Esophagus squamous epithelium (tissue), 5 donors: ENCODE measurements around the gene SLC2A13. TPM values are rescaled to one million over a fixed set of nuclear protein-coding genes. Genes with fewer than 3 reads are reported as not detected.

Source experiments
- DNase-seq: peaks from one replicate; lab custom pipeline; 2025; lab: John Stamatoyannopoulos, UW
- H3K27ac ChIP-seq, 4 donors: fragments of 200-600 bp; sonication (generic); one replicate each; pipeline ENCODE4 v1.5.1; 2016 to 2019; ENCODE audit warnings: mild to moderate bottlenecking in 1 of 4
- H3K27me3 ChIP-seq, 4 donors: fragments of 200-600 bp; sonication (generic); 1 replicate in 3 of 4; 2 replicates in 1 of 4; pipeline versions ENCODE4 v1.5.1 to v1.6.0; 2017 to 2021; ENCODE audit warnings: antibody characterized with exemption in 1 of 4
- H3K36me3 ChIP-seq, 3 donors: fragments of 200-600 bp; sonication (generic); one replicate each; pipeline ENCODE4 v1.5.1; 2016 to 2019
- H3K4me1 ChIP-seq, 3 donors: fragments of 200-600 bp; sonication (generic); one replicate each; pipeline ENCODE4 v1.5.1; 2017 to 2019
- H3K4me3 ChIP-seq, 4 donors: fragments of 200-600 bp; sonication (generic); 1 replicate in 3 of 4; 2 replicates in 1 of 4; pipeline ENCODE4 v1.5.1; 2016 to 2019; ENCODE audit warnings: mild to moderate bottlenecking in 2 of 4, moderate library complexity in 1 of 4
- H3K9me3 ChIP-seq, 3 donors: fragments of 200-600 bp; sonication (generic); one replicate each; pipeline ENCODE4 v1.5.1; 2016 to 2019
- POLR2A ChIP-seq, 4 donors: fragments of 450-650 bp; IDR thresholded peaks; one replicate each; pipeline ENCODE4 v1.6.1; 2017; ENCODE audit warnings: antibody characterized with exemption in 4 of 4, mild to moderate bottlenecking in 4 of 4, moderate library complexity in 3 of 4
- WGBS, 2 donors: methylation state at CpG; one replicate each; pipeline ENCODE4 v1.1.5; 2018; 5-methylcytosine and 5-hydroxymethylcytosine counted together
- intact Hi-C: fragments of 100-400 bp; cut with DNase I; formaldehyde crosslinking; loops from one replicate; pipeline ENCODE4 v1.15.0; 2022
- total RNA-seq, 4 donors: library from RNA; depleted of rRNA; stranded (reverse); fragments of >200 nt; gene quantifications; one replicate each; pipeline ENCODE4 v1.1.0, GENCODE V29; 2016
- TF ChIP-seq, protein P1 (sequence below), 6 experiments: fragments of 450-650 bp in 4 of 6; fragments of 200-600 bp in 2 of 6; sonication (generic) in 2 of 6; IDR thresholded peaks; one replicate each; pipeline ENCODE4 v1.5.1; 2016 to 2019; ENCODE audit warnings: antibody characterized with exemption in 6 of 6, mild to moderate bottlenecking in 4 of 6, moderate library complexity in 4 of 6
- donor health status: DM: yes; HTN: yes; CAD: no.

SLC2A13 gene
- total RNA-seq, 4 donors from 2014 or later = 2.6 to 10.5 (median 4.0) TPM

DNA sequence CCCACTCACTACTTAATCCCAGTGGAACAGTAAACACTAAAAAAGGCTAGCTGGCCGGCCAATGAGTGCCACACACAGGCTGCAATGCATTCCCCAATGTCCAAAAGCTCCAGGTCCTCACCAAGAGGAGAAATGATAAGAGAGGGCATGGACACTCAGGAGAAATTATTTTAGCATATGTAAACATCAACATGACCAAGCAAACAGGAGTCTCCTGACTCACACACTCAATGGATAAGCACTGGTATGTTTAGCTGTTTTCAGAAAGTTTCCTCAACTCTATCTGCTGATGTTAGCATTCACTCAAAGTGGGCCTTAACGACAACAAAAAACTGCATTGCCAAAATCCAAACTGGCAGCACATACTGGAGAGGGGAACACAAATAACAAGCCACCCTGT is 105.0 kb downstream of the SLC2A13 start:
- Histone ChIP-seq H3K36me3 (no peaks in the 10 kb centered on the region), H3K4me3 (no peak overlapping the region), H3K4me1 (no peaks in the 10 kb centered on the region), H3K27ac (no peak overlapping the region), H3K27me3 (no peaks in the 10 kb centered on the region), H3K9me3 (peaks cover 0 to 24% (median 12%) of the 10 kb centered on the region in 3 donors)
- no peak for DNase-seq
- WGBS, 2 donors = 81 to 96% methylated on average over 2 of the region's 2 CpGs
- intact Hi-C loops = no loop called here
- TF ChIP-seq POLR2A (IDR thresholded peaks at IDR 0.05) = no peak
- TF ChIP-seq, protein P1, sequence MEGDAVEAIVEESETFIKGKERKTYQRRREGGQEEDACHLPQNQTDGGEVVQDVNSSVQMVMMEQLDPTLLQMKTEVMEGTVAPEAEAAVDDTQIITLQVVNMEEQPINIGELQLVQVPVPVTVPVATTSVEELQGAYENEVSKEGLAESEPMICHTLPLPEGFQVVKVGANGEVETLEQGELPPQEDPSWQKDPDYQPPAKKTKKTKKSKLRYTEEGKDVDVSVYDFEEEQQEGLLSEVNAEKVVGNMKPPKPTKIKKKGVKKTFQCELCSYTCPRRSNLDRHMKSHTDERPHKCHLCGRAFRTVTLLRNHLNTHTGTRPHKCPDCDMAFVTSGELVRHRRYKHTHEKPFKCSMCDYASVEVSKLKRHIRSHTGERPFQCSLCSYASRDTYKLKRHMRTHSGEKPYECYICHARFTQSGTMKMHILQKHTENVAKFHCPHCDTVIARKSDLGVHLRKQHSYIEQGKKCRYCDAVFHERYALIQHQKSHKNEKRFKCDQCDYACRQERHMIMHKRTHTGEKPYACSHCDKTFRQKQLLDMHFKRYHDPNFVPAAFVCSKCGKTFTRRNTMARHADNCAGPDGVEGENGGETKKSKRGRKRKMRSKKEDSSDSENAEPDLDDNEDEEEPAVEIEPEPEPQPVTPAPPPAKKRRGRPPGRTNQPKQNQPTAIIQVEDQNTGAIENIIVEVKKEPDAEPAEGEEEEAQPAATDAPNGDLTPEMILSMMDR (IDR thresholded peaks at IDR 0.05) = no peak

DNA sequence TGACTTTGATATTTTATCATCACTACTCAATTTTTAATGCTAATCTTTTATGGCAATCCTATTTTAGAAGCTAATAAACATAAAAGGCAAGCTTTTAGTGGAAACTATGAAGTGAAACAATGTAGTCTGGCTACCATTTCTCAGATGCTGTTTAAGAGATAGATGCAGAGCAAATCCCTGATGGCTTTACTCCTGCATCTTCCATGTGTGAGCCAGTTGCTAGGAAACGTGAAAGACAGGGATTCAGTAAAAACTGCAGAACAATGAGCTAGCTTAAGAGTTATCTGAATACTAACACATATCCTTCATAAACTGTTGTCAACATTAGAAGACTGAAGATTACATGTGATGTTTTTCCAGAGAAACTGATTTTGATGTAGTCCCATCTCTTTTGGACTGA is 112.6 kb downstream of the SLC2A13 start:
- no peak for TF ChIP-seq POLR2A (IDR thresholded peaks at IDR 0.05)
- TF ChIP-seq, protein P1 (IDR thresholded peaks at IDR 0.05) = no peak
- Histone ChIP-seq H3K27ac (no peak overlapping the region), H3K9me3 (peaks cover 0 to 2% (median 0%) of the 10 kb centered on the region in 3 donors), H3K4me3 (no peak overlapping the region), H3K4me1 (no peaks in the 10 kb centered on the region), H3K36me3 (no peaks in the 10 kb centered on the region), H3K27me3 (no peaks in the 10 kb centered on the region)
- intact Hi-C loops = no loop called here
- WGBS, 2 donors = 57 to 73% methylated on average over 1 of the region's 1 CpG
- DNase-seq = no peak

DNA sequence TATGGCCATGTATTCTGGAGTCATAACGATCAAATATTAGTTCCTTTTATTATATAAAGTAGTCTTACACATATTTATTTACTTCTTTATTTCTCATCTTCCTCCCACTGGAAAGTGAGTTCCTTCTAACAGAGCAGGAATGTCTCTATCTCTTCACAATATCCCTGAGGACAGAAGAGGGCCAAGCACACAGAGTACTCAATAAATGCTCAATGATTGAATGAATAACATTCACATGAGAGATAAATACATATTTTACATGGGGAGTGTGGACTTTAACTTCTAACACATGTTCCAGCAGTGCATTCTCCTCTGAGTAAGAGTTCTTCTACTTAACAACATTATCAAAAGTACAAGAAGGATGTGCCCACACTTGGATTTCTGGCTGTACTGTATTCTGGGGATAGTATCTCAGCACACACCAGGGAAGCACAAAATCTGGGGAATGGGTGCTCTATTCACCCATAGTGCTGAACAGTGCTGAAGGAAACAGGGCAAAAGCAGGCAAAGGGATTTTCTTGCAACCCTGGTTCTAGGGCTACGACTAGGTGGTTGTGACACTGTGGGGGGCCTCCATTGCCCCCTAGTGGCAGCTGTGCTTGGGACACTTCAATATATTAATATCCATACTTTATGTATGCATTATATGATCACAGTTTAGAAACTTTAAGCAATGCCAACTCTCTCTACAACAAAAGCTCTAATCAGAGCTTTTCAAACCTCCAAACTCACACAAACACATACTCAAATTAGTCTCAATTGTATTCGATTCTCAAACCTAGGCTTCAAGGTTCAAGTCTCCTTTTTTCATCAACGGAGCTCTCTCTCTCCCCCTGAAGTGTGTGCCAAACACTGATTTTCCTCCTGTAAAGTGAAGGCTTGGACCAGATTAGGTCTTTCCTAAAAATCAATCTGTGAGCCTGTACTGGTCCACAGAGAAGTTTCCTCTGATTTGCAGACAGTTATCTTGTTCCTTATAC is 115.5 kb downstream of the SLC2A13 start:
- 30 to 79% methylated on average over 4 of the region's 4 CpGs for WGBS, 2 donors
- H3K4me1 ChIP-seq = peaks cover 0 to 6% (median 0%) of the 10 kb centered on the region in 3 donors
- H3K27me3 ChIP-seq = no peaks in the 10 kb centered on the region
- H3K27ac ChIP-seq = no peak overlapping the region
- H3K4me3 ChIP-seq = no peak overlapping the region
- DNase-seq = no peak
- intact Hi-C loops = no loop called here
- H3K36me3 ChIP-seq = no peaks in the 10 kb centered on the region
- no peaks in the 10 kb centered on the region for H3K9me3 ChIP-seq
- TF ChIP-seq, protein P1 (IDR thresholded peaks at IDR 0.05) = peak; percentile 67 to 80 (median 73)
- no peak for TF ChIP-seq POLR2A (IDR thresholded peaks at IDR 0.05)

DNA sequence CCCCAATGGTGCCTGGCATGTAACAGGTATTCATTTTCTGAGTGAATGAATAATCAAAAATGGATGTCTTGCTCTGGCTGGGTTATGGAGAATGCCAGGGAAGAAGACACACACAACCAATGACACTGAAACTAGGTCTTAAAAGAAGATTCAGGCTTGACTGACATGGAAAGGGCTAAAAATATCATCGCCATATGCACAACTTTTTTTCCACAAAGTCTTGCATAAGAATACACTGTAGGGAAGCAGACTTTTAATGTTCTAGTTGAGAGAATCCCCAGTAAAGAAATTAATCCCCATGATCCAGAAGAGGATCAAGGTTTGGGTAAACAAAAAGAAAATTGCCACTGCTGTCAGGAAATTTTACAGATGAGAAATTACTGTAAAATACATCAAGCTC is 116.4 kb downstream of the SLC2A13 start:
- Histone ChIP-seq H3K36me3 (no peaks in the 10 kb centered on the region), H3K27me3 (no peaks in the 10 kb centered on the region), H3K9me3 (no peaks in the 10 kb centered on the region), H3K27ac (no peak overlapping the region), H3K4me1 (peaks cover 0 to 6% (median 0%) of the 10 kb centered on the region in 3 donors), H3K4me3 (no peak overlapping the region)
- intact Hi-C loops = no loop called here
- 75 to 80% methylated on average over 1 of the region's 1 CpG for WGBS, 2 donors
- TF ChIP-seq, protein P1 (IDR thresholded peaks at IDR 0.05) = no peak
- TF ChIP-seq POLR2A (IDR thresholded peaks at IDR 0.05) = no peak
- no peak for DNase-seq

DNA sequence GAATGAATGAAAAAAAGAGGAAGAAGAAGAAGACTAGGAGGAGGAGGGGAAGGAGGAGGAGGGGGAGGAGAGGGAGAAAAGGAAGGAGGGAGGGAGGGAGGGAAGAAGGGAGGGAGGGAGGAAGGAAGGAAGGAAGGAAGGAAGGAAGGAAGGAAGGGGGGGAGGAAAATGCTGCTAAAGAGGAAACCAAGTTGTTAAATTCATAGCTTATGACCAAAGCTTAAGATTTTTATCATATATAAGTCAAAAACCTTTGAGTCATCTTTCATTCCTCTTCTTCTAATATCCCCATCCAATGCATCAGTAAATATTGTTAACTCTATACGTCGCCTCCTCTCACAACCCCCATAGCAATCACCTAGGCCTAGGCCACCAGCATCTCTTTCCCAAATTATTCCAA is 117.3 kb downstream of the SLC2A13 start:
- WGBS, 2 donors = 92 to 94% methylated on average over 2 of the region's 2 CpGs
- no peaks in the 10 kb centered on the region for H3K27me3 ChIP-seq
- peaks cover 0 to 6% (median 0%) of the 10 kb centered on the region in 3 donors for H3K4me1 ChIP-seq
- H3K27ac ChIP-seq = no peak overlapping the region
- no peaks in the 10 kb centered on the region for H3K9me3 ChIP-seq
- intact Hi-C loops = no loop called here
- TF ChIP-seq POLR2A (IDR thresholded peaks at IDR 0.05) = no peak
- TF ChIP-seq, protein P1 (IDR thresholded peaks at IDR 0.05) = no peak
- H3K4me3 ChIP-seq = no peak overlapping the region
- H3K36me3 ChIP-seq = no peaks in the 10 kb centered on the region
- DNase-seq = no peak
